ENCODE data around the gene TELO2. TPM values are rescaled to one million over a fixed set of nuclear protein-coding genes. Genes with fewer than 3 reads are reported as not detected.

The TELO2 gene
- polyA plus RNA-seq, 6 donors from 2014 or later, result 17.3 to 37.1 (median 26.3) TPM

DNA sequence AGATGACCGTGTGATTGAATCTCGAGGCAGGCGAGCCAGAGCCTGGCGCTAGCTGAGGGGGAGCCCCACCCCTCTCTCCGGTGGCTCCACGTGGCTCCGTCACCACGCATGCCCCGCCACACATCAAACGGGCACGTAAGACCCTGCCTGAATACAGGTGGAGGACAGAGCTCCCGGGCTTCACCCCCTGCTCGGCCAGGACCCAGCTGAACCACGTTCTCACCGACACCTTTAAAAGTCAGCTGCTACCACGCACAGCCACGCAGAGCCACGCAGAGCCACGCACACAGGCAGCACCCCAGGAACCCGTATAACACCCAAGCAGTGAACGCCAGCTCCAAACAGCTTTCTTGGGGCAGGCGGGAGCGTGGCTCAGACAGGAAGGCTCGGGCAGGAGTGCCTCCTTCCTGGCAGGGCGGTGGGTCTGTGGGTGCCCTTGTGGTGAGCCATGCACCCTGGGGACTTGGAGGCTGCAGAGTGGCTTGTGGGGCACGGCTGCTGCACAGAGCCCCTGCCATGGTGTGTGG is 44.7 kb downstream of the TELO2 start:
- Mint-ChIP-seq H3K36me3 (no peaks in the 10 kb centered on the region), H3K9me3 (no peaks in the 10 kb centered on the region), H3K27me3 (peaks cover 0 to 27% (median 0%) of the 10 kb centered on the region in 3 donors), H3K27ac (peak overlapping the region in 1 of 6 donors; percentile 12), H3K4me1 (peaks cover 19 to 46% (median 26%) of the 10 kb centered on the region in 3 donors), H3K4me3 (peak overlapping the region in 4 of 8 donors; percentile 16 to 65 (median 44))
- DNase-seq (no peak), ATAC-seq (ENCODE audit: low read depth in 2 of 2) (peak in 1 of 2 donors; percentile 15)

DNA sequence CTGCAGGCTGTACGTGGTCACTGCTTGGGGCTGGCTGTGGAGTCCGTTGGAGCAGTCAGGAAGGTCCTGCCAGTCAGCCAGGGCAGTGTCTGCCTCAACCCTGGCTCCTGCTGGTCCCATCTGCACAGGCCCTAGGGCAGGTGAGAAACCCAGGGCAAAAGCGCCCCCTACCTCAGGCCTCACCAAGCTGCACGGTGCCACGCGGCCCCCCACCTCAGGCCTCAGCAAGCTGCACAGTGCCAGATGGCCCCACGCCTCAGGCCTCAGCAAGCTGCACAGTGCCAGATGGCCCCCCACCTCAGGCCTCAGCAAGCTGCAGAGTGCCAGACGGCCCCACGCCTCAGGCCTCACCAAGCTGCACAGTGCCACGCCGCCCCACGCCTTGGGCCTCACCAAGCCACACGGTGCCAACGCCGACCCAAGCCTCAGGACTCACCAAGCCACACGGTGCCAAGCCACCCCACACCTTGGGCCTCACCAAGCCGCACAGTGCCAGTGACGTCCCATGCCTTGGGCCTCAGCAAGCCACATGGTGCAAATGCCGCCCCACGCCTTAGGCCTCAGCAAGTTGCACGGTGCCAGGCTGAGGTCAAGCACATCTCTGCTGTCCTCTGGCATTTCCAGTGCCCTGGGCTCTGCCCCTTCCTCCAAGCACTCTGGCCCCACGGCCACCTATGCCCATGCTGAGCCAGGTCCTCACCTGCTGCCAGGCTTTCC is 45.8 kb downstream of the TELO2 start:
- H3K36me3 Mint-ChIP-seq, result no peaks in the 10 kb centered on the region
- peak overlapping the region in 2 of 6 donors; percentile 1 to 42 for H3K27ac Mint-ChIP-seq
- DNase-seq (peak; percentile 41), ATAC-seq (ENCODE audit: low read depth in 2 of 2) (peak; percentile 70 to 72)
- H3K9me3 Mint-ChIP-seq, result no peaks in the 10 kb centered on the region
- H3K4me3 Mint-ChIP-seq, result peak overlapping the region in 3 of 8 donors; percentile 16 to 80 (median 54)
- H3K4me1 Mint-ChIP-seq, result peaks cover 30 to 50% (median 32%) of the 10 kb centered on the region in 3 donors
- peaks cover 0 to 20% (median 0%) of the 10 kb centered on the region in 3 donors for H3K27me3 Mint-ChIP-seq

DNA sequence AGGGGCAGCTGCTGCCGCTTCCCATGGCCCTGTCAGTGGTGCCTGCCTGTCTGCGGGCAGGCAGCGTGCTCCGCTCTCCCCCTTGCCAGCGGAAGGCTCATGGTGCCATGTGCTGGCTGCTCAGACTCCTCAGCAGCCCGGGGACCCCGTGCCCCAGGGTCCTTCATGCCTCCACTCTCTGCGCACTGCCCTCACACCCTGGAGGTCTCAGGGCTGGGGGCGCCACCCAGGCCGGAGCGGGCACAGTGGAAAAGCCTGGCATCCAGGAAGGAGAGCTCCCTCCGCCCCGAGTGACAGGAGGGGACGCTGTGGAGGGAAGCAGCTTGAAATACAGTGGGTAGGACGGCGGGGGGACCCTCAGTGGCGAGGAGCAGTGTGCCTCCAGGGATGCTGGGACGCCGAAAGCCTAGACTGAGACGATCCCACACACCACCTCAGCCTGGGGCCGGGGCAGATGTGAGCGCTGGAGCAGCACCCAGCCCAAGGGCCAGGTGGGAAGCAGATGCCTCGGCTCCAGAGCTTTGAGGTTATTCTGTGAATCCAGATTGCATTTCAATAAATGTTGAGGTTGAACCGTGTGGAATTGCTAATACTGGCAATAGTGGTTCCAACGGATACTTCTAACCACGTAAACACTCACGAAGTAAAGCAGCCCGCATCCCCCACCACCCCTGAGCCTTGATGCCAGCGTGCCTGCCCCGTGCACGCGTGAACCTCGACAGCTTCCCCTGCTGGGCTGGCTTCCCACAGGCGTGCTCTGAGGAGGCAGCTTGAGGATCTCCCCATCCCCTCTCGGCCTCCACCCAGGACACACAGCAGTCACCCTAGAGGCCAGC is 46.8 kb downstream of the TELO2 start:
- H3K9me3 Mint-ChIP-seq, result no peaks in the 10 kb centered on the region
- no peaks in the 10 kb centered on the region for H3K36me3 Mint-ChIP-seq
- no peak overlapping the region for H3K27ac Mint-ChIP-seq
- H3K4me1 Mint-ChIP-seq, result peaks cover 25 to 56% (median 30%) of the 10 kb centered on the region in 3 donors
- no peak overlapping the region for H3K4me3 Mint-ChIP-seq
- no peak for ATAC-seq (ENCODE audit: low read depth in 2 of 2)
- DNase-seq, result no peak
- H3K27me3 Mint-ChIP-seq, result peaks cover 0 to 16% (median 0%) of the 10 kb centered on the region in 3 donors

DNA sequence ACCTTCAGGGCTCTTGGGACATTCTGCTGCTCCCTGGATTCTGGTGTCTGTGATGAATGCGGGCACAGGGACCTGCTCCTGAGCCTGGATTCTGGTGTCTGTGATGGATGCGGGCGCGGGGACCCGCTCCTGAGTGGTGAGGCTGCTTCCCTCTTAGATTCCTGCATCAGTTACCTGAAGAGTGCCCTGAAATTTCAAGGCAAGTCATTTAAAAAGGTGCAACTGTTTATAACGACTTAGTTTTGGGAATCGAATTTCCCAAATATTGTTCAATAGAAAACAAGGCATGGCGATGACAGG is 47.3 kb downstream of the TELO2 start:
- Mint-ChIP-seq H3K27ac (peak overlapping the region in 1 of 6 donors; percentile 80), H3K36me3 (no peaks in the 10 kb centered on the region), H3K4me1 (peaks cover 23 to 56% (median 34%) of the 10 kb centered on the region in 3 donors), H3K27me3 (peaks cover 0 to 10% (median 0%) of the 10 kb centered on the region in 3 donors), H3K4me3 (no peak overlapping the region), H3K9me3 (no peaks in the 10 kb centered on the region)
- no peak for ATAC-seq (ENCODE audit: low read depth in 2 of 2)
- no peak for DNase-seq

DNA sequence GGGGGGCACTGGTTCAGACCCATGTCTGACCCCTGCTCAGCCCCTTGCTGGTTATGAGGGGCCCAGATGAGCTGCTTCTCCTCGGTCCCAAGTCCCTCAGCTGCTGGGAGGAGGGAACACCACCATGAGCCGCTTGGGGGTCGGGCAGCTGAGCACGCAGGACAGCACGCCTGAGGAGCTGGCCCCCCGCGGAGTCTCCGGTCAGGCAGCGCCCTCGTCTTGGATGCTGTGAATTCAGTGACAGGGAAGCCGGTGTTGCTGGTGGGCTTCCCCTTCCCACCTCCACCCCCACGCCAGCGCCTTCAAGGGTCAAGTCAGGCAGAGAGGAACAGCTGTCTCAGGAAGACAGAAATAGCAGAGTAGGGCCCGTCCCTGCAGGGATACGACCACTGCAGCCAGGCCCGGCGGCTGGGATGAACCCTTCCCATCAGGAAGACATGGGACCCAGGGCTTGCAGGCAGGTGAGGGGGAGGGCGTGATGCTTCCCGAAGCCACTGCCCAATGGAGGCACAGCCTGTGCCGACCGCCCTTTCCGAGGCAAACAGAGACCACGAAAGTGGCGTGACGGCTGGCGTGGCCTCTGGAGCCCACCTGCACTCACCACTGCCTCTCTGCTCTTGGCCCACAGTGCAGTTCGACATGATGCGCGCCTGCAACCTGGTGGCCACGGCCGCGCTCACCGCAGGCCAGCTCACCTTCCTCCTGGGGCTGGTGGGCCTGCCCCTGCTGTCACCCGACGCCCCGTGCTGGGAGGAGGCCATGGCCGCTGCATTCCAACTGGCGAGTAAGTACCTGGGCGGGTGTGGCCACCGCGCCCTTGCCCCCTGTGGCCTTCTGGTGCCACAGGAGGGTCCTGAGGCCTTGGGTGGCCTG is 48.4 kb downstream of the TELO2 start:
- no peaks in the 10 kb centered on the region for H3K9me3 Mint-ChIP-seq
- H3K4me1 Mint-ChIP-seq, result peaks cover 19 to 60% (median 39%) of the 10 kb centered on the region in 3 donors
- H3K4me3 Mint-ChIP-seq, result no peak overlapping the region
- ATAC-seq (ENCODE audit: low read depth in 2 of 2) (no peak), DNase-seq (no peak)
- peaks cover 0 to 7% (median 0%) of the 10 kb centered on the region in 3 donors for H3K27me3 Mint-ChIP-seq
- H3K36me3 Mint-ChIP-seq, result no peaks in the 10 kb centered on the region
- H3K27ac Mint-ChIP-seq, result peak overlapping the region in 2 of 6 donors; percentile 15 to 44

DNA sequence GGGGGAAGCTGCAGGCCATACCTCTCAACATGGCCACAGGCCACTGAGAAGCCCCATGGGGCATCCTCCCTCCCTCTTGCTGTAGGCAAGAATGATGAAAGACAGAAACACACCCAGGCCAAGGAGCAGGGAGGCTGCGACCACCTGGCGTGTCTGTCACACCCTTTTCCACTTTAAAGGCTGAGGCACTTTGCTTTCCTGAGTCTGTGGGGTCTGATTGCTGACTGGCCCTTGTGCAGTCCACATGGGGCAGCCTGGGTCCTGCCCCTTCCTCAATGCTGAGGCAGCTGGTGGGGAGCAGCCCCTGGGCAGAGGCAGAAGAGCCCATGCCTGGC is 49.0 kb downstream of the TELO2 start:
- H3K4me1 Mint-ChIP-seq, result peaks cover 16 to 56% (median 39%) of the 10 kb centered on the region in 3 donors

DNA sequence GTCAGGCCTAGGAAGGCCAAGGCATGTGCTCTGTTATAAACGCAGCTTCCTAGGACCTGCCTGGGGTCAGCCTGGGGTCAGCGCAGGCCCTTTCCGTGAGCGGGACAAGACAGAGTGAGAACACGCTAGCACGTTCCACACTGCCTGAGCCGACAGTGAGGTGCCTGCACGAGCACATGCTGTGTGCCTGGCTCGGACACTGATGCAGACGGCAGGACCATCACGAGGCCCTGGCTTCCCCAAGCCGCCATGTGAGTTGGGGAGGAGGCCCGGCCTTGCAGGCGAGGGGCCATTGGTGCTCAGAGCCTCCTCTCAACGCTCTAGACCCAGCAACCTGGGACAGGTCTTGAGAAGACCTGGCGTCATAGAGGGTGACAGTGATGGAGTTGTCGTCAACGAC is 49.4 kb downstream of the TELO2 start:
- ATAC-seq (ENCODE audit: low read depth in 2 of 2), result no peak
- Mint-ChIP-seq H3K9me3 (no peaks in the 10 kb centered on the region), H3K4me3 (peak overlapping the region in 3 of 8 donors; percentile 53 to 74 (median 73)), H3K27me3 (no peaks in the 10 kb centered on the region), H3K27ac (peak overlapping the region in 2 of 6 donors; percentile 28 to 53), H3K36me3 (no peaks in the 10 kb centered on the region), H3K4me1 (peaks cover 16 to 53% (median 39%) of the 10 kb centered on the region in 3 donors)
- DNase-seq, result no peak

More for the DNA sequence above, 49.0 kb downstream of the TELO2 start:
- H3K27ac Mint-ChIP-seq, result peak overlapping the region in 1 of 6 donors; percentile 53
- H3K36me3 Mint-ChIP-seq, result no peaks in the 10 kb centered on the region
- ATAC-seq (ENCODE audit: low read depth in 2 of 2) (no peak), DNase-seq (no peak)
- H3K27me3 Mint-ChIP-seq, result peaks cover 0 to under 1% (median 0%) of the 10 kb centered on the region in 3 donors
- no peaks in the 10 kb centered on the region for H3K9me3 Mint-ChIP-seq
- H3K4me3 Mint-ChIP-seq, result no peak overlapping the region

DNA sequence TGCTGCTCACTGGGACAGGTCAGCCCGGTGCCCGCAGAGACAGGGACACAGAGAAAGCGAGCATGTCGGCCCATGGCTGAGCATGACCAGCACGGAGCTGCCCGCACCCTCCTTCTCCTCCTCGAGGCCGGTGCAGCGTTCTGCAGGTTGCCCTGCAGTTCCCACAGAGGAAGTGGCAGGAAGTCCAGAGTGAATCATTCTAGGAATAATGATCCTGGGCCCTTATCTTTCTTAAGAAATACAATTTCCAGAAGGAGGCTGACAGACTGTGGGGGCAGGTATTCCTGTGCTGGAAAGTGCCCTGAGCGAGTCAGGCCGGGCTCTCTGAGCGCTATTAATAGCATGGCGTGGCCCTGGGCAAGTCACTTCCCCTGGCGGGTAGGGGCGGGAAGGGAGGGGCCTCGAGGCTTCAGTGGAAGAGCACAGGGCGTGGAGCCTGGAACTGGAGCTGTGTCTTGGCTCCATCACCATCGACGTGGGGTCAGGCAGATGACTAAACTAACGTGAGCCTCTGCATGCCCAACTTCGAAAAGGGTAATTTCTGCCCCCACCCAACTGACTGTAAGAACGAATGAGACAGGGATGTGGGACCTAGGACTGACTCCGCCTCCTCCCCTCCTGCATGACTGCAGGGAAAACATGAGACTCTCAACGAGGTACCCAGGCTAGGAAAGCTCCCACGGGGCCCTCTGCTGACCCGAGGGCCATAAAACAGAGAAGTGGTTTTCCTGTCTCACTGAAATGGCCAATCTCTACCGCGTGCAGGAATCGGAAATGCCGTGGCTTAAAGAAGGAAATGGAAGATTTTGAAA is 50.1 kb downstream of the TELO2 start:
- Mint-ChIP-seq H3K4me3 (peak overlapping the region; percentile 2 to 83 (median 74)), H3K27ac (peak overlapping the region; percentile 5 to 89 (median 49)), H3K4me1 (peaks cover 14 to 51% (median 36%) of the 10 kb centered on the region in 3 donors), H3K36me3 (no peaks in the 10 kb centered on the region), H3K27me3 (no peaks in the 10 kb centered on the region), H3K9me3 (no peaks in the 10 kb centered on the region)
- DNase-seq (peak; percentile 34), ATAC-seq (ENCODE audit: low read depth in 2 of 2) (peak; percentile 71)

DNA sequence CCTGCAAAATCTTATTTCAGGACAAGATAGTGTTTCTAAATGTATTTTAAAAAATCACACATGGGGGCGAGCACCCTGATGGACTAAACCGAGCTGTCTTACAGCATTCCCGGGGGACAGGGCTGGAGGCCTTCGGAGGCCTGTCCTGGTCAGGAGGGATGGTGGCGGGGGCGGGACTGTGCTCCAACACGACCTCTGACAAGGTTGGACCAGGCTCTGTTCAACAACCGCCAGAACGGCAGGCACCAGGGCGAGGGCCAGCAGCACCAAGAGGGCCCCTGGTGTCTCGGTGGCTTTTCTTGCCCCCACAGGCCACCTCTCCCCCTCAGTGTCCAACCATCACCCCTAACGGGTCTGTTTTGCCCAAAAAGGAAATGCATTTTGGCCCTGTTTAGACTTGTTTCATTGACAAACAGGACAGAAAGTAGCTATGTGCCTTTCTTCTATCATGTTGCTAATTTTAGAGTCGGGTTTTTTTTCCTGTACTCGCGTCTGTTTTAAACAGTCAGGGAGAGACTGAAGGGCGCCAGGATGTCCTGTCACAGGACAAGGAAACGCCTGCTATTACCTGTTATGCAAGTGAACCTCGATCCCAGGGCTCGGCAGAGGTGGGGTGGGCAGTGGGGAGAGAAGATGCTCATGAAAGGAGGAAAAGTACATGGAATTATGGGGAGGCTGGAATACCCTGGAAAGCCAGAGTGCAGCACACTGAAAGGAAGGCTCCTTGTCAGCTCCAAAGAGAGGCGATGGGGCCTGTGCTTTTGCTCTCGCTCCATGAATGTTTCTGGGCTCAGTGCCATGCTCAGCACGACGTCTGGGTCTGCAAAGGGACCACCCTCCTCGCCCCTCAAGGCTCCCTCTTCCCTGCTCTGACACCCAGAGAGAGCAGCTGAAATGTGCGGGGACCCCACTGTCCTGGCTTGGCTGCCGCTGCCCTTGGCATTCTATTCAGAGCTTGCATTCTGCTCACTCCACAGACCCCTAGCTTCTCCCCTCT is 52.2 kb downstream of the TELO2 start:
- Mint-ChIP-seq H3K4me1 (peaks cover 11 to 49% (median 33%) of the 10 kb centered on the region in 3 donors), H3K4me3 (peak overlapping the region in 5 of 8 donors; percentile 15 to 75 (median 53)), H3K27me3 (no peaks in the 10 kb centered on the region), H3K9me3 (no peaks in the 10 kb centered on the region), H3K27ac (peak overlapping the region in 2 of 6 donors; percentile 39 to 76), H3K36me3 (no peaks in the 10 kb centered on the region)
- no peak for ATAC-seq (ENCODE audit: low read depth in 2 of 2)
- DNase-seq, result no peak

DNA sequence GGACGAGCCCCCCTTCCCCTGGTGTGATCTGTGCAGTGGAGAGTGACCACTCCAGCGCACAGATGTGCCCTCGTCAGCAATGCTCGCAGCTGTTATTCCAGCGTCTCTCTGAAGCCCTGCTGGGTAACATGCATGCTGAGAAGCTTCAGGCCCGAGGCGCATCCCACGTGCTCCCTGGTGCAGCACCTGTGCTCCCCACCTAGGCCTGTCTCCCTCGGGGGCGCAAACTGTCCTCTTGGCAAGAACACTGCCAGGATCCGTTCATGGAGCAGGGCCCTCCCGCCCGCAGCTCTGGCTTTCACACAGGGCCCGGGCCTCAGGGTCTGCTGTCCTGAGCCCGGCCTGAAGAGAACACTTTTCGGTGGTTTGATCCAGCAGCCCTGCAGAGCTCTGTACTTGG is 53.3 kb downstream of the TELO2 start:
- no peaks in the 10 kb centered on the region for H3K27me3 Mint-ChIP-seq
- H3K4me3 Mint-ChIP-seq, result peak overlapping the region in 1 of 8 donors; percentile 37
- no peak for ATAC-seq (ENCODE audit: low read depth in 2 of 2)
- no peaks in the 10 kb centered on the region for H3K36me3 Mint-ChIP-seq
- H3K4me1 Mint-ChIP-seq, result peaks cover 11 to 45% (median 33%) of the 10 kb centered on the region in 3 donors
- H3K27ac Mint-ChIP-seq, result peak overlapping the region in 3 of 6 donors; percentile 49 to 83 (median 82)
- DNase-seq, result no peak
- H3K9me3 Mint-ChIP-seq, result no peaks in the 10 kb centered on the region

DNA sequence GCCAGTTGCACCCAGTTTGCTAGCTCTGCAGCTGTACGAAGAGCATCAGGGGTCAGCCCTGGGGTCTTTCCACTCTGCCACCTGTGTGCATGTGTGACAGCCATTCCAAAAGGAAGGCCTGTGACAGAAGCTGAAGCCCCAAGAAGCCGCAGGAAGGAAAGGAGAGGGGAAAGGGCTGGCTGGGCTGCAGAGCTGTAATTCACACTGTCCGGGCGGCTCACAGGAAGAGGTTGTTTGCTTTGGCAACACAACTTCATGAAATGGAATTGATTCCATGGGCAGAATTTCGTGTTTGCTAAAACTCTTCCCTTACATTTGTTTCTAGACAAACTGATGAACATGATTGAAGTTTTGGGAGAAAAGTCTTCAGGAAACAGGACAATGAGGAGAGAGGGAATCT is 55.1 kb downstream of the TELO2 start:
- peak overlapping the region in 1 of 8 donors; percentile 20 for H3K4me3 Mint-ChIP-seq
- DNase-seq (no peak), ATAC-seq (ENCODE audit: low read depth in 2 of 2) (no peak)
- no peaks in the 10 kb centered on the region for H3K36me3 Mint-ChIP-seq
- H3K27me3 Mint-ChIP-seq, result no peaks in the 10 kb centered on the region
- no peaks in the 10 kb centered on the region for H3K9me3 Mint-ChIP-seq
- peak overlapping the region in 1 of 6 donors; percentile 36 for H3K27ac Mint-ChIP-seq
- peaks cover 11 to 39% (median 22%) of the 10 kb centered on the region in 3 donors for H3K4me1 Mint-ChIP-seq

Data from naive B cell (primary cell).